Dendritic cell treated with granulocyte-macrophage colony-stimulating factor and Interleukin-4, amounts not matched to agents 40 ng/mL and 50 ng/mL, for 4 days (primary cell): ENCODE data around the gene ATP6AP1.
A peak's percentile ranks its signal among the peaks of the same experiment; 100 is the strongest.

Source experiments
- H3K27ac Mint-ChIP-seq: one replicate; pipeline ENCODE4 v1.8.0; 2022; ENCODE audit warnings: mild to moderate bottlenecking, mixed read lengths
- H3K27me3 Mint-ChIP-seq: one replicate; pipeline ENCODE4 v1.8.0; 2022; ENCODE audit warnings: mild to moderate bottlenecking, mixed read lengths
- H3K36me3 Mint-ChIP-seq: one replicate; pipeline ENCODE4 v1.8.0; 2022; ENCODE audit warnings: low read depth, mixed read lengths
- H3K4me1 Mint-ChIP-seq: one replicate; pipeline ENCODE4 v1.8.0; 2022; ENCODE audit warnings: low read depth, mixed read lengths
- H3K4me3 Mint-ChIP-seq: one replicate; pipeline ENCODE4 v1.8.0; 2022; ENCODE audit warnings: mild to moderate bottlenecking, moderate library complexity, mixed read lengths
- H3K9me3 Mint-ChIP-seq: one replicate; pipeline ENCODE4 v1.8.0; 2022; ENCODE audit warnings: mixed read lengths
- intact Hi-C: fragments of 100-400 bp; cut with micrococcal nuclease; formaldehyde crosslinking; loops from one replicate; pipeline ENCODE4 v1.15.0; 2022

Gene ATP6AP1

GRCh38 chrX:154403192-154403591 lies 25.3 kb upstream of the ATP6AP1 start:
- H3K27me3 Mint-ChIP-seq = no peaks in the 10 kb centered on the region

GRCh38 chrX:154403858-154404257 lies 24.6 kb upstream of the ATP6AP1 start:
- Mint-ChIP-seq H3K4me1 (peaks cover 31% of the 10 kb centered on the region), H3K27me3 (no peaks in the 10 kb centered on the region), H3K4me3 (no peak overlapping the region), H3K27ac (no peak overlapping the region), H3K9me3 (no peaks in the 10 kb centered on the region), H3K36me3 (peaks cover 75% of the 10 kb centered on the region)
- intact Hi-C loops = loop anchor here (10.0 kb wide), 1 partner anchor 51 kb away; the partner anchor contains the start of gene PLXNA3

More at GRCh38 chrX:154403192-154403591, 25.3 kb upstream of the ATP6AP1 start:
- intact Hi-C loops = loop anchor here (10.0 kb wide), 1 partner anchor 52 kb away; the partner anchor contains the start of gene PLXNA3
- no peak overlapping the region for H3K4me3 Mint-ChIP-seq
- peaks cover 25% of the 10 kb centered on the region for H3K4me1 Mint-ChIP-seq
- H3K36me3 Mint-ChIP-seq = peaks cover 75% of the 10 kb centered on the region
- H3K27ac Mint-ChIP-seq = peak overlapping the region; percentile 15
- no peaks in the 10 kb centered on the region for H3K9me3 Mint-ChIP-seq

- Mint-ChIP-seq H3K27me3 (no peaks in the 10 kb centered on the region), H3K4me1 (peaks cover 33% of the 10 kb centered on the region), H3K27ac (no peak overlapping the region), H3K9me3 (no peaks in the 10 kb centered on the region), H3K36me3 (peaks cover 75% of the 10 kb centered on the region), H3K4me3 (no peak overlapping the region)
- intact Hi-C loops = loop anchor here (10.0 kb wide), 1 partner anchor 50 kb away; the partner anchor contains the start of gene PLXNA3
Measured at GRCh38 chrX:154404625-154405192, 23.8 kb upstream of the ATP6AP1 start.

- Mint-ChIP-seq H3K9me3 (no peaks in the 10 kb centered on the region), H3K4me3 (peak overlapping the region; percentile 91), H3K4me1 (peaks cover 38% of the 10 kb centered on the region), H3K27ac (peak overlapping the region; percentile 85), H3K27me3 (no peaks in the 10 kb centered on the region), H3K36me3 (peaks cover 47% of the 10 kb centered on the region)
- intact Hi-C loops = loop anchor here (10.0 kb wide), 1 partner anchor 46 kb away; the partner anchor contains the start of gene PLXNA3
Measured at GRCh38 chrX:154408659-154409221, 19.7 kb upstream of the ATP6AP1 start.

DNA sequence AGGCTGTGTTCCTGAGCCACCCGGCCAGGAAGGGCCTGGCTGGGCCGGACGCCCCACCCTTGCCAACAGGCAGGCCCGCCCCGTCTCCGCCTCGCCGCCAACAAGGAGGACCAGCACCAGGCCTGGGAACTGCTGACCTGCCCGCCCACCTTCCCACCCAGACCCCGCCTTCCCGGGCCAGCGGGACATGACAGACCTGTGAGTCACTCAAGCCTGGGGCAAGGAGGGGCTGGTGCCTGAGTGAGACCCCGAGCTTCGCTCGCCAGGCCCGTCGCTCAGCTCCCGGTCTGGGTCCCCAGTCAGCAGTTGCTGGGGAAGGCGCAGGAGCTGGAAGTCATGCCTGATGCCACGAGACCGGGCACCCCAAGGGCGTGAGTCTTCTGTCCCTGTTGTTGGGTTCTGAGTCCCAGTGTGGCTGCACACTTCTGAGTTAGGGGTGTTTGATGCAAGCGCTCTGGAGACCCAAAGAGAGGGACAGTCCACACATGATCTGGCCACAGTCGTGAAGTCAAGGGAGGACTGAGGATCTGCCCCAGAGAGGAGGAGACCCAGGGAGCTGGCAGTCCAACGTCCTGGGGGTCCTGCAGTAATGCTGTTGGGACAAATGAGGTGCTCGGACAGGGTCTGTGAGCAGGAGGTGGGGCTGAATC lies 19.1 kb upstream of the ATP6AP1 start, which contains the start of gene DNASE1L1:
Gene DNASE1L1 (minus strand): TSS at position 33 of the 650 bp plus-strand sequence. CDS start 3,686 bp downstream, outside the sequence.
- Mint-ChIP-seq H3K27ac (peak within 1 kb of the TSS; percentile 85), H3K27me3 (no peaks in the 10 kb centered on the region), H3K36me3 (peaks cover 45% of the 10 kb centered on the region), H3K9me3 (no peaks in the 10 kb centered on the region), H3K4me3 (peak within 1 kb of the TSS; percentile 91), H3K4me1 (peaks cover 36% of the 10 kb centered on the region)
- intact Hi-C loops = loop anchor here (10.0 kb wide), 1 partner anchor 45 kb away; the partner anchor contains the start of gene PLXNA3

DNA sequence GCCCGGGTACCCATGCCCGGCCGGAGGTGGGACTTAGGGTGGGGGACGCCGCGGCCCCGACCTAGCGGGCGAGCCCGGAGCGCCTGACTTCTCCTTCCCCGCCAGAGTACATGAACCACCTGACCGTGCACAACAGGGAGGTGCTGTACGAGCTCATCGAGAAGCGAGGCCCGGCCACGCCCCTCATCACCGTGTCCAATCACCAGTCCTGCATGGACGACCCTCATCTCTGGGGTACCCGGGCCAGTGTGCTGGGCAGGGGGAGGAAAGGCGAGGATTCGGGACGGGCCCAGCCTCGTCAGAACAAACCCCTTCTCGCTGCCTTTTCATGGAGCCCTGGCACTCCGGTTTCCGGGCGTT lies 16.5 kb upstream of the ATP6AP1 start:
- H3K4me3 Mint-ChIP-seq = peak overlapping the region; percentile 92
- intact Hi-C loops = loop anchor here (2.0 kb wide), 1 partner anchor 19 kb away; no protein-coding TSS in a partner anchor
- no peaks in the 10 kb centered on the region for H3K9me3 Mint-ChIP-seq
- peaks cover 52% of the 10 kb centered on the region for H3K36me3 Mint-ChIP-seq
- H3K27me3 Mint-ChIP-seq = no peaks in the 10 kb centered on the region
- peaks cover 35% of the 10 kb centered on the region for H3K4me1 Mint-ChIP-seq
- H3K27ac Mint-ChIP-seq = peak overlapping the region; percentile 89

DNA sequence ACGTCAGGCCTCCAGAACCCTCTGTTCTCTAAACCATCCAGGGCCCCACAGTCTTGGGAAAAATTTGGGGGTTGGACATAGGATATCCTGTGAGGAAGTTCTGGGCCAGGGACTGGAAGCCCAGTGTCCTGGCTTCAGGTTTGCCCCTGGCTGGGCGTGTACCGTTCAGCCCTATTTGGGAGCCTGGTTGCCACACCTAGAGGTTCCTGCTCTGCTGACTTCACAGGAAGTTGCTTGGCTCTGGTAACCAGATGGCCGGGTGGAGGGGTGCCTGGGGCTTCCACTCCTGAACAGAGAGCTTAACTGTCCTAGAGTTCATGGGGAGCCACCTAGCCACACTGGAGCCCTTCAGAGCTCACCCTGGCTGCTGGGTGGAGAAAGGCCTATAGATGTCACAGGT lies 16.0 kb upstream of the ATP6AP1 start:
- Mint-ChIP-seq H3K4me3 (peak overlapping the region; percentile 92), H3K4me1 (peaks cover 40% of the 10 kb centered on the region), H3K27ac (peak overlapping the region; percentile 89), H3K36me3 (peaks cover 57% of the 10 kb centered on the region), H3K27me3 (no peaks in the 10 kb centered on the region), H3K9me3 (no peaks in the 10 kb centered on the region)
- intact Hi-C loops = loop anchor here (2.0 kb wide), 1 partner anchor 18 kb away; no protein-coding TSS in a partner anchor

DNA sequence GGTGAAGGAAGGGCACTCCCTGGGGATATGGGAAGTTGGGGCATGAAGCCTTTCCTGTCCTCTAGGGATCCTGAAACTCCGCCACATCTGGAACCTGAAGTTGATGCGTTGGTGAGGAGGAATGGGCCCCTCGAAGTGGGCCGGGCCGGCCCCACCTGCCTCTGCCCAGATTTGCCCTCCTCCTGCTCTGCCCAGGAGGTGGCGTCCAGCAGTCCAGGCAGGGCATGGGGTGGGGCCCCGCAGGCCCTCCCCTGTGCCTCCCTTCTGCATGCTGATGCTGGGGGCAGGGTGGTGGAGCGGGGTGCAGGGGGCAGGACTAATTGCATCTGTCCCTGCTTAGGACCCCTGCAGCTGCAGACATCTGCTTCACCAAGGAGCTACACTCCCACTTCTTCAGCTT lies 15.3 kb upstream of the ATP6AP1 start:
- intact Hi-C loops = loop anchor here (2.0 kb wide), 1 partner anchor 18 kb away; no protein-coding TSS in a partner anchor
- peaks cover 57% of the 10 kb centered on the region for H3K36me3 Mint-ChIP-seq
- peaks cover 39% of the 10 kb centered on the region for H3K4me1 Mint-ChIP-seq
- H3K9me3 Mint-ChIP-seq = no peaks in the 10 kb centered on the region
- H3K4me3 Mint-ChIP-seq = peak overlapping the region; percentile 92
- no peak overlapping the region for H3K27ac Mint-ChIP-seq
- H3K27me3 Mint-ChIP-seq = no peaks in the 10 kb centered on the region

DNA sequence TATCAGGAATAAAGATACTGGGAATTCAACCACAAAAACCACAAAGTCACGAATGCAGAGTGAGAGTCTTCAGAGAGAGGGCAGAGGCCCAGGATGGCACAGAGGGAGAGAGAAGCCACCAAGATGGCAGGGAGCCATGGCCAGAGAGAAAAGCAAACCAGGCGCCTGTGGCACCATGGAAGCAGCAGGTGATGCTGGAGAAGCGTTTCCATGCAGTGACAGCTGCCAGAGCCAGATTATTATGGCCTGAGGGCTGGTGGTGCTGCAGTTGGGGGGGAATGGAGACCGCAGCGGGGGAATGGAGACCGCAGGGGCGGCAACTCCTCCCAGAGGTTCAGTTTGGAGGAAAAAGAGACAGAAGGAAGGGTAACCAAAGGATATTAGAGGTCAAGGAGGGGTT lies 11.3 kb upstream of the ATP6AP1 start:
- H3K27ac Mint-ChIP-seq = peak overlapping the region; percentile 29
- peaks cover 81% of the 10 kb centered on the region for H3K36me3 Mint-ChIP-seq
- no peaks in the 10 kb centered on the region for H3K27me3 Mint-ChIP-seq
- no peaks in the 10 kb centered on the region for H3K9me3 Mint-ChIP-seq
- H3K4me1 Mint-ChIP-seq = peaks cover 31% of the 10 kb centered on the region
- no peak overlapping the region for H3K4me3 Mint-ChIP-seq
- intact Hi-C loops = no loop called here

GRCh38 chrX:154419189-154419588 lies 9.3 kb upstream of the ATP6AP1 start:
- H3K27ac Mint-ChIP-seq = peak overlapping the region; percentile 39
- no peak overlapping the region for H3K4me3 Mint-ChIP-seq
- intact Hi-C loops = no loop called here
- peaks cover 66% of the 10 kb centered on the region for H3K36me3 Mint-ChIP-seq
- no peaks in the 10 kb centered on the region for H3K27me3 Mint-ChIP-seq
- peaks cover 24% of the 10 kb centered on the region for H3K4me1 Mint-ChIP-seq
- H3K9me3 Mint-ChIP-seq = no peaks in the 10 kb centered on the region

- intact Hi-C loops = no loop called here
- peaks cover 29% of the 10 kb centered on the region for H3K4me1 Mint-ChIP-seq
Measured at GRCh38 chrX:154419688-154420401, 8.6 kb upstream of the ATP6AP1 start.

GRCh38 chrX:154420402-154420756 lies 8.1 kb upstream of the ATP6AP1 start:
- no peak overlapping the region for H3K27ac Mint-ChIP-seq

More at GRCh38 chrX:154419688-154420401, 8.6 kb upstream of the ATP6AP1 start:
- Mint-ChIP-seq H3K27ac (no peak overlapping the region), H3K36me3 (peaks cover 66% of the 10 kb centered on the region), H3K9me3 (no peaks in the 10 kb centered on the region), H3K4me3 (no peak overlapping the region), H3K27me3 (no peaks in the 10 kb centered on the region)

DNA sequence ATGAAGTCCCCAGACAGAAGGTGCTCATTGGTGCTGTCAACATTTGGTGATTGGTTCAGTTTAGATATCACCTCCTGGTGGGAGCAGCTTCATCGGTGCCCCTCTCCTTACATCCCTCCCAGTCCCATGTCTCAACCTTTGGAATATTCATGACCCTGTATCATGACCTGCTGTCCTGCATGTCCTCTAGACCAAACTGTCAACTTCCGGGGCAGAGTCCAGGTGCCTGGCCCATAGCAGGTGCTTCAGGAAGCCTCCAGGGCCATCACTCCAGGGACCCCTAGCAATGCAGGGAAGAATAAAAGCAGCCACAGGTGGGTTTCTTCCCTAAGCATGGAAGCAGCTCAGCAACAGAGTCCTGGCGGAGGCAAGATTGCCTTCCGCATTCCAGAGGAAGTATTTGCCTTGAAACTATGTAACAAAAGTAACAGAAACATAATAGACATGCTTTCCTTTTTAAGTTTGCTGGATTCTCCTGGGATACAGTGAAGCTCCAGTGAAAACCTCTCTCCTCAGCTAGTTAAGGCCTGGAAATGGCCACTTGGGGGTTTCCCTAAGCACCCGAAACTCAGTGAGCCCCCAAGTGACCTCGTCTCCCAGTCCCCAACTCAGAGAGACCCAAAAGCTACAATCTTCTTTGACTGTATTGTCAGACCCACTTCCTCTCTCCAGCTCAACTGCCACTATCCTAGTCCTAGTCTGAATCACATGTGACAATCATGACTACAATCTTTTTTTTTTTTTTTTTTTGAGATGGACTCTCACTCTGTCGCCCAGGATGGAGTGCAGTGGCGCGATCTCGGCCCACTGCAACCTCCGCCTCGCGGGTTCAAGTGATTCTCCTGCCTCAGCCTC lies 1.3 kb upstream of the ATP6AP1 start:
- Mint-ChIP-seq H3K4me1 (peaks cover 37% of the 10 kb centered on the region), H3K27ac (peak overlapping the region; percentile 89), H3K36me3 (peaks cover 31% of the 10 kb centered on the region), H3K4me3 (peak overlapping the region; percentile 81), H3K27me3 (no peaks in the 10 kb centered on the region), H3K9me3 (no peaks in the 10 kb centered on the region)
- intact Hi-C loops = no loop called here

More at GRCh38 chrX:154420402-154420756, 8.1 kb upstream of the ATP6AP1 start:
- no peaks in the 10 kb centered on the region for H3K9me3 Mint-ChIP-seq
- H3K4me1 Mint-ChIP-seq = peaks cover 29% of the 10 kb centered on the region
- peaks cover 61% of the 10 kb centered on the region for H3K36me3 Mint-ChIP-seq
- no peaks in the 10 kb centered on the region for H3K27me3 Mint-ChIP-seq
- intact Hi-C loops = no loop called here
- H3K4me3 Mint-ChIP-seq = no peak overlapping the region
